ENCODE results near the gene GJB3. TPM values are rescaled to one million over a fixed set of nuclear protein-coding genes. Genes with fewer than 3 reads are reported as not detected.
A peak's percentile ranks its signal among the peaks of the same experiment; 100 is the strongest.

Gene GJB3
- total RNA-seq, 1 experiment from 2014 or later, result 63.0 TPM

GRCh38 chr1:34824817-34825454 is 43.9 kb downstream of the GJB3 start:
- CTCF ChIA-PET, result interaction anchor here (0.6 kb wide), 1 partner anchor 82 kb away, joined by 3 read pairs; no protein-coding TSS in a partner anchor

GRCh38 chr1:34825455-34826091 is 44.6 kb downstream of the GJB3 start:
- Histone ChIP-seq H3K27me3 (ENCODE audit: insufficient read depth, low read depth) (no peaks in the 10 kb centered on the region), H3K4me1 (replicated peaks; ENCODE audit: insufficient read depth) (no peaks in the 10 kb centered on the region), H3K79me2 (ENCODE audit: low read depth) (no peaks in the 10 kb centered on the region), H3K36me3 (ENCODE audit: low read depth) (no peaks in the 10 kb centered on the region), H3K27ac (no peak overlapping the region), H3K4me3 (no peak overlapping the region), H4K20me1 (ENCODE audit: insufficient read depth) (no peaks in the 10 kb centered on the region), H3K9me3 (ENCODE audit: insufficient read depth, low read depth) (no peaks in the 10 kb centered on the region), H2AFZ (no peak overlapping the region), H3K4me2 (no peak overlapping the region), H3K9me2 (ENCODE audit: insufficient read depth) (no peaks in the 10 kb centered on the region), H3F3A (ENCODE audit: insufficient read depth, low read depth) (no peaks in the 10 kb centered on the region)
- peak in 1 of 2 experiments; percentile 26 for DNase-seq
- BruUV-seq (replicated peaks), result no TSS peak
- POLR2A ChIA-PET (ENCODE audit: unreplicated experiment), result interaction anchor here (0.7 kb wide), 1 partner anchor 1026 kb away, joined by 3 read pairs; no protein-coding TSS in a partner anchor
- TF ChIP-seq CTCF (conservative IDR thresholded peaks at IDR 0.05) (no peak), EZH2 (IDR thresholded peaks at IDR 0.05; ENCODE audit: low read depth) (no peak)
- intact Hi-C loops (cut with micrococcal nuclease; ENCODE audit: unreplicated experiment), result no loop called here
- CTCF ChIA-PET, result interaction anchor here (0.6 kb wide), 1 partner anchor 82 kb away, joined by 3 read pairs; no protein-coding TSS in a partner anchor

More at GRCh38 chr1:34824817-34825454, 43.9 kb downstream of the GJB3 start:
- H3K4me1 ChIP-seq (replicated peaks; ENCODE audit: insufficient read depth), result no peaks in the 10 kb centered on the region
- no peak overlapping the region for H3K4me2 ChIP-seq
- intact Hi-C loops (cut with micrococcal nuclease; ENCODE audit: unreplicated experiment), result no loop called here
- POLR2A ChIA-PET (ENCODE audit: unreplicated experiment), result interaction anchor here (0.7 kb wide), 1 partner anchor 1026 kb away, joined by 3 read pairs; no protein-coding TSS in a partner anchor
- H3K27me3 ChIP-seq (ENCODE audit: insufficient read depth, low read depth), result no peaks in the 10 kb centered on the region
- no peaks in the 10 kb centered on the region for H3K9me3 ChIP-seq (ENCODE audit: insufficient read depth, low read depth)
- no peaks in the 10 kb centered on the region for H3K79me2 ChIP-seq (ENCODE audit: low read depth)
- H3K36me3 ChIP-seq (ENCODE audit: low read depth), result no peaks in the 10 kb centered on the region
- no TSS peak for BruUV-seq (replicated peaks)
- no peak overlapping the region for H2AFZ ChIP-seq
- H3F3A ChIP-seq (ENCODE audit: insufficient read depth, low read depth), result no peaks in the 10 kb centered on the region
- DNase-seq, result no peak
- H3K4me3 ChIP-seq, result no peak overlapping the region
- TF ChIP-seq CTCF (conservative IDR thresholded peaks at IDR 0.05), result no peak
- no peak for TF ChIP-seq EZH2 (IDR thresholded peaks at IDR 0.05; ENCODE audit: low read depth)
- no peak overlapping the region for H3K27ac ChIP-seq
- H3K9me2 ChIP-seq (ENCODE audit: insufficient read depth), result no peaks in the 10 kb centered on the region
- H4K20me1 ChIP-seq (ENCODE audit: insufficient read depth), result no peaks in the 10 kb centered on the region

- BruUV-seq (replicated peaks), result no TSS peak
- no peak for DNase-seq
- intact Hi-C loops (cut with micrococcal nuclease; ENCODE audit: unreplicated experiment), result no loop called here
- Histone ChIP-seq H3K4me3 (no peak overlapping the region), H3F3A (ENCODE audit: insufficient read depth, low read depth) (no peaks in the 10 kb centered on the region), H3K27me3 (ENCODE audit: insufficient read depth, low read depth) (no peaks in the 10 kb centered on the region), H3K36me3 (ENCODE audit: low read depth) (no peaks in the 10 kb centered on the region), H3K9me2 (ENCODE audit: insufficient read depth) (no peaks in the 10 kb centered on the region), H3K79me2 (ENCODE audit: low read depth) (no peaks in the 10 kb centered on the region), H3K4me1 (replicated peaks; ENCODE audit: insufficient read depth) (no peaks in the 10 kb centered on the region), H4K20me1 (ENCODE audit: insufficient read depth) (no peaks in the 10 kb centered on the region), H3K4me2 (no peak overlapping the region), H2AFZ (no peak overlapping the region), H3K9me3 (ENCODE audit: insufficient read depth, low read depth) (no peaks in the 10 kb centered on the region), H3K27ac (no peak overlapping the region)
- CTCF ChIA-PET, result no interaction called here
- TF ChIP-seq EZH2 (IDR thresholded peaks at IDR 0.05; ENCODE audit: low read depth) (no peak), CTCF (conservative IDR thresholded peaks at IDR 0.05) (no peak)
- POLR2A ChIA-PET (ENCODE audit: unreplicated experiment), result no interaction called here
Observed at GRCh38 chr1:34827341-34827941, 46.4 kb downstream of the GJB3 start.
